HL-60 (cell line): ENCODE measurements around the gene POLRMT.

Experiments
- CTCF ChIP-seq: IDR thresholded peaks from one replicate; pipeline ENCODE4 v1.5.1; 2011; ENCODE audit warnings: low read length, control low read depth, inconsistent platforms; ENCODE audit not compliant: insufficient read depth
- GABPA ChIP-seq: IDR thresholded peaks from 2 replicates; pipeline ENCODE4 v1.6.1; 2012; ENCODE audit warnings: low read depth
- POLR2AphosphoS5 ChIP-seq: IDR thresholded peaks from 2 replicates; pipeline ENCODE4 v1.6.1; 2012; ENCODE audit warnings: low read depth

- TF ChIP-seq CTCF (no peak), POLR2AphosphoS5 (peak; percentile 37; the same call in 1 of the 2 replicates), GABPA (peak; percentile 60; the same call in 1 of the 2 replicates)
Observed at GRCh38 chr19:610801-611480, 22.4 kb downstream of the POLRMT start.
